GM21576 (cell line): Measurements from ENCODE around the gene THY1.

Experiments used
- ATAC-seq: cut with Tn5 transposase; IDR thresholded peaks from one replicate; pipeline ENCODE4 v1.9.1; 2021; ENCODE audit warnings: mild to moderate bottlenecking, moderate library complexity; ENCODE audit not compliant: unreplicated experiment

Gene THY1

GRCh38 chr11:119372260-119373058, 50.5 kb downstream of the THY1 start:
- ATAC-seq = no peak

GRCh38 chr11:119371778-119372182, 51.2 kb downstream of the THY1 start:
- no peak for ATAC-seq

GRCh38 chr11:119371067-119371601, 51.8 kb downstream of the THY1 start:
- ATAC-seq = no peak

- ATAC-seq = no peak
Measured at GRCh38 chr11:119370486-119371046, 52.4 kb downstream of the THY1 start.

- ATAC-seq = no peak
Measured at GRCh38 chr11:119369132-119369925, 53.6 kb downstream of the THY1 start.

- ATAC-seq = no peak
Measured at GRCh38 chr11:119368121-119369034, 54.6 kb downstream of the THY1 start.

- ATAC-seq = no peak
Measured at GRCh38 chr11:119367661-119368120, 55.3 kb downstream of the THY1 start.
